ENCODE results near the gene ERAL1.
"Not testable (repeated sequence)": the region's sequence is repeated elsewhere in the genome, so short reads cannot be mapped to it uniquely, and the experiment has no call there.

Gene ERAL1

GRCh38 chr17:28871056-28871579, 16.3 kb downstream of the ERAL1 start:
- DNase-seq (ENCODE audit: low read depth), result no peak
- no peak for TF ChIP-seq CTCF (conservative IDR thresholded peaks at IDR 0.05; ENCODE audit: low read length)
- no peak overlapping the region for H3K4me3 ChIP-seq (ENCODE audit: low read length)

- no peak for TF ChIP-seq CTCF (conservative IDR thresholded peaks at IDR 0.05; ENCODE audit: low read length)
- DNase-seq (ENCODE audit: low read depth), result no peak
- no peak overlapping the region for H3K4me3 ChIP-seq (ENCODE audit: low read length)
Measured at GRCh38 chr17:28873839-28874238, 19.0 kb downstream of the ERAL1 start.

GRCh38 chr17:28874750-28875149, 19.9 kb downstream of the ERAL1 start:
- TF ChIP-seq CTCF (conservative IDR thresholded peaks at IDR 0.05; ENCODE audit: low read length), result no peak
- no peak for DNase-seq (ENCODE audit: low read depth)
- no peak overlapping the region for H3K4me3 ChIP-seq (ENCODE audit: low read length)

GRCh38 chr17:28875848-28876550, 21.2 kb downstream of the ERAL1 start:
- no peak for DNase-seq (ENCODE audit: low read depth)
- no peak overlapping the region for H3K4me3 ChIP-seq (ENCODE audit: low read length)
- no peak for TF ChIP-seq CTCF (conservative IDR thresholded peaks at IDR 0.05; ENCODE audit: low read length)

- not testable (repeated sequence) for DNase-seq (ENCODE audit: low read depth); H3K4me3 ChIP-seq (ENCODE audit: low read length)
Measured at GRCh38 chr17:28877150-28877711, 22.4 kb downstream of the ERAL1 start.

- DNase-seq (ENCODE audit: low read depth), result no peak
- no peak overlapping the region for H3K4me3 ChIP-seq (ENCODE audit: low read length)
- no peak for TF ChIP-seq CTCF (conservative IDR thresholded peaks at IDR 0.05; ENCODE audit: low read length)
Measured at GRCh38 chr17:28878158-28878910, 23.5 kb downstream of the ERAL1 start.

- no peak overlapping the region for H3K4me3 ChIP-seq (ENCODE audit: low read length)
- DNase-seq (ENCODE audit: low read depth), result peak; percentile 32
- TF ChIP-seq CTCF (conservative IDR thresholded peaks at IDR 0.05; ENCODE audit: low read length), result peak; percentile 46
Measured at GRCh38 chr17:28878981-28879380, 24.2 kb downstream of the ERAL1 start.

All from AG10803 (cell line).